Astrocyte of the cerebellum (primary cell): ENCODE data around the gene TSHZ2.
"Not testable (repeated sequence)": the region's sequence is repeated elsewhere in the genome, so short reads cannot be mapped to it uniquely, and the experiment has no call there.

ENCODE experiments used
- DNase-seq: peaks from one replicate; pipeline ENCODE4 v3.0.0-alpha.2; 2011; ENCODE audit warnings: low read depth
- H3K4me3 ChIP-seq: 2 replicates; pipeline ENCODE4 v1.5.1; 2011; ENCODE audit warnings: mild to moderate bottlenecking, low read depth, low read length, moderate library complexity
- CTCF ChIP-seq: IDR thresholded peaks from 2 replicates; pipeline ENCODE4 v1.5.1; 2012; ENCODE audit warnings: low read length, low read depth, moderate library complexity, mild to moderate bottlenecking; ENCODE audit errors: missing control alignments
- in situ Hi-C: cut with HindIII; loops from 2 replicates; pipeline ENCODE4 v1.10.0; 2017; ENCODE audit warnings: low sequenced_read_pairs

TSHZ2 gene

GRCh38 chr20:52958211-52958610, 13.9 kb upstream of the TSHZ2 start:
- no peak overlapping the region for H3K4me3 ChIP-seq
- DNase-seq = no peak
- TF ChIP-seq CTCF = no peak
- in situ Hi-C loops = no loop called here

GRCh38 chr20:52959125-52959524, 13.0 kb upstream of the TSHZ2 start:
- DNase-seq = no peak
- in situ Hi-C loops = no loop called here
- no peak overlapping the region for H3K4me3 ChIP-seq
- peak; percentile 15 for TF ChIP-seq CTCF

GRCh38 chr20:52962183-52962582, 10.0 kb upstream of the TSHZ2 start:
- in situ Hi-C loops = no loop called here
- H3K4me3 ChIP-seq = no peak overlapping the region
- no peak for DNase-seq
- no peak for TF ChIP-seq CTCF

- in situ Hi-C loops = no loop called here
- H3K4me3 ChIP-seq = no peak overlapping the region
- DNase-seq = no peak
- TF ChIP-seq CTCF = no peak
These were observed 9.0 kb upstream of the TSHZ2 start for GRCh38 chr20:52963131-52963530.

GRCh38 chr20:52964131-52964530, 8.0 kb upstream of the TSHZ2 start:
- no peak for DNase-seq
- in situ Hi-C loops = no loop called here
- no peak for TF ChIP-seq CTCF
- no peak overlapping the region for H3K4me3 ChIP-seq

GRCh38 chr20:52965380-52965779, 6.8 kb upstream of the TSHZ2 start:
- no peak for TF ChIP-seq CTCF
- DNase-seq = no peak
- in situ Hi-C loops = no loop called here
- no peak overlapping the region for H3K4me3 ChIP-seq

GRCh38 chr20:52965819-52966218, 6.3 kb upstream of the TSHZ2 start:
- TF ChIP-seq CTCF = no peak
- in situ Hi-C loops = no loop called here
- no peak overlapping the region for H3K4me3 ChIP-seq
- DNase-seq = no peak

GRCh38 chr20:52966543-52966942, 5.6 kb upstream of the TSHZ2 start:
- DNase-seq, H3K4me3 ChIP-seq, in situ Hi-C loops: not testable (repeated sequence)
